SW 1271 (cell line): ENCODE results near the gene PKHD1.
A peak's percentile ranks its signal among the peaks of the same experiment; 100 is the strongest.

Experiments used
- DNase-seq, 2 experiments: peaks; one replicate each; lab custom pipeline; 2025; lab: John Stamatoyannopoulos, UW

PKHD1 gene

GRCh38 chr6:52045033-52045432 lies 42.4 kb downstream of the PKHD1 start:
- no peak for DNase-seq

- no peak for DNase-seq
These were observed 45.1 kb downstream of the PKHD1 start for GRCh38 chr6:52042141-52042885.

- no peak for DNase-seq
These were observed 46.3 kb downstream of the PKHD1 start for GRCh38 chr6:52041134-52041533.

GRCh38 chr6:52027699-52028098 lies 59.7 kb downstream of the PKHD1 start:
- no peak for DNase-seq

GRCh38 chr6:52024451-52025068 lies 62.9 kb downstream of the PKHD1 start:
- DNase-seq = no peak

GRCh38 chr6:52022675-52023074 lies 64.7 kb downstream of the PKHD1 start:
- DNase-seq = no peak

GRCh38 chr6:52020945-52021570 lies 66.4 kb downstream of the PKHD1 start:
- DNase-seq = peak in 1 of 2 experiments; percentile 47

GRCh38 chr6:52019881-52020280 lies 67.5 kb downstream of the PKHD1 start:
- no peak for DNase-seq

GRCh38 chr6:52019092-52019491 lies 68.3 kb downstream of the PKHD1 start:
- DNase-seq = no peak

- no peak for DNase-seq
These were observed 70.3 kb downstream of the PKHD1 start for GRCh38 chr6:52016915-52017748.

GRCh38 chr6:52015953-52016352 lies 71.5 kb downstream of the PKHD1 start:
- no peak for DNase-seq

GRCh38 chr6:52014391-52014790 lies 73.0 kb downstream of the PKHD1 start:
- no peak for DNase-seq

GRCh38 chr6:52013035-52013434 lies 74.4 kb downstream of the PKHD1 start:
- no peak for DNase-seq

GRCh38 chr6:52012582-52012981 lies 74.8 kb downstream of the PKHD1 start:
- no peak for DNase-seq

GRCh38 chr6:52010806-52011205 lies 76.6 kb downstream of the PKHD1 start:
- no peak for DNase-seq

GRCh38 chr6:52010145-52010544 lies 77.3 kb downstream of the PKHD1 start:
- no peak for DNase-seq

GRCh38 chr6:52009466-52010140 lies 77.8 kb downstream of the PKHD1 start:
- no peak for DNase-seq

GRCh38 chr6:52000064-52000463 lies 87.3 kb downstream of the PKHD1 start:
- DNase-seq = no peak

- no peak for DNase-seq
These were observed 91.0 kb downstream of the PKHD1 start for GRCh38 chr6:51996296-51996947.

- DNase-seq = no peak
These were observed 92.1 kb downstream of the PKHD1 start for GRCh38 chr6:51995214-51995755.

- DNase-seq = no peak
These were observed 94.5 kb downstream of the PKHD1 start for GRCh38 chr6:51992876-51993275.
